ENCODE measurements around the gene HSD17B2. TPM values are rescaled to one million over a fixed set of nuclear protein-coding genes. Genes with fewer than 3 reads are reported as not detected.

Gene HSD17B2
- polyA plus RNA-seq, 3 donors: not detected

DNA sequence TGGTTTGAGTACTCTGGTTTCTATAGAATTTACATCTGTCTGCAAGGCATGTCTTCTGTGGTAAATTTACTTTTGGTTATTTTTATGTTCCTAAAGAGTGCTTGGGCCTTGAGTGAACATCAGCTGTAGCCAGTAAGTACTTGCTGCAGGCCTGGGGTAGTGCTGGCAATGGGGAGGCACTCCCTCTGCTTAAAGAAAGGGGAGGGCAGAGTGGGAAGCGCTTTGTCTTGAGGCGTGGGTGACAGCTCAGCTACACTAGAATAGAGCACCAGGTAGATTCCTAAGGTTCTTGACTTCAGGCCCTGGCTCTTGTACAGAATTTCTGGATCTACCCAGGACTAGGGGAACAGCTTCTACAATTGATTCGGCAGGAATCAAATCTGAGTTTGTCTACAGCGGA lies 84.4 kb downstream of the HSD17B2 start:
- Mint-ChIP-seq H3K4me3 (no peak overlapping the region), H3K9me3 (peaks cover 0 to 4% (median 0%) of the 10 kb centered on the region in 7 donors), H3K4me1 (no peaks in the 10 kb centered on the region), H3K27me3 (ENCODE audit: low read depth in 3 of 3) (peaks cover 0 to 6% (median 3%) of the 10 kb centered on the region in 3 donors), H3K36me3 (no peaks in the 10 kb centered on the region), H3K27ac (no peak overlapping the region)
- Histone ChIP-seq H2AFZ (ENCODE audit: insufficient read depth, low read depth, low read length, poor library complexity, severe bottlenecking) (no peak overlapping the region), H3K36me3 (replicated peaks in 1 of 2; ENCODE audit: control insufficient read depth in 1 of 2, insufficient read depth in 2 of 2, low read length in 2 of 2) (no peaks in the 10 kb centered on the region), H3K9me3 (replicated peaks in 1 of 2; ENCODE audit: control insufficient read depth in 1 of 2, insufficient read depth in 1 of 2, low read length in 2 of 2) (no peaks in the 10 kb centered on the region), H3K4me1 (ENCODE audit: control insufficient read depth in 1 of 2, insufficient read depth in 2 of 2, low read length in 2 of 2) (no peaks in the 10 kb centered on the region), H3K4me2 (replicated peaks; ENCODE audit: extremely low read depth, low read length, poor library complexity, severe bottlenecking) (no peak overlapping the region), H3K79me2 (ENCODE audit: insufficient read depth, low read length) (no peaks in the 10 kb centered on the region), H3K9ac (ENCODE audit: insufficient read depth, low read length, poor library complexity, severe bottlenecking) (no peak overlapping the region), H3K27ac (ENCODE audit: low read depth in 1 of 2, low read length in 2 of 2) (no peak overlapping the region), H4K20me1 (ENCODE audit: insufficient read depth, low read length) (no peaks in the 10 kb centered on the region), H3K27me3 (ENCODE audit: control insufficient read depth in 2 of 2, insufficient read depth in 2 of 2, low read length in 2 of 2) (no peaks in the 10 kb centered on the region), H3K4me3 (replicated peaks in 1 of 3; ENCODE audit: low read depth in 2 of 3, low read length in 3 of 3) (no peak overlapping the region)
- no peak for DNase-seq
- 85% methylated on average over 4 of the region's 4 CpGs for WGBS (ENCODE audit: insufficient coverage)
- intact Hi-C loops (cut with micrococcal nuclease): no loop called here
- TF ChIP-seq, protein P1, sequence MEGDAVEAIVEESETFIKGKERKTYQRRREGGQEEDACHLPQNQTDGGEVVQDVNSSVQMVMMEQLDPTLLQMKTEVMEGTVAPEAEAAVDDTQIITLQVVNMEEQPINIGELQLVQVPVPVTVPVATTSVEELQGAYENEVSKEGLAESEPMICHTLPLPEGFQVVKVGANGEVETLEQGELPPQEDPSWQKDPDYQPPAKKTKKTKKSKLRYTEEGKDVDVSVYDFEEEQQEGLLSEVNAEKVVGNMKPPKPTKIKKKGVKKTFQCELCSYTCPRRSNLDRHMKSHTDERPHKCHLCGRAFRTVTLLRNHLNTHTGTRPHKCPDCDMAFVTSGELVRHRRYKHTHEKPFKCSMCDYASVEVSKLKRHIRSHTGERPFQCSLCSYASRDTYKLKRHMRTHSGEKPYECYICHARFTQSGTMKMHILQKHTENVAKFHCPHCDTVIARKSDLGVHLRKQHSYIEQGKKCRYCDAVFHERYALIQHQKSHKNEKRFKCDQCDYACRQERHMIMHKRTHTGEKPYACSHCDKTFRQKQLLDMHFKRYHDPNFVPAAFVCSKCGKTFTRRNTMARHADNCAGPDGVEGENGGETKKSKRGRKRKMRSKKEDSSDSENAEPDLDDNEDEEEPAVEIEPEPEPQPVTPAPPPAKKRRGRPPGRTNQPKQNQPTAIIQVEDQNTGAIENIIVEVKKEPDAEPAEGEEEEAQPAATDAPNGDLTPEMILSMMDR (IDR thresholded peaks at IDR 0.05): no peak

DNA sequence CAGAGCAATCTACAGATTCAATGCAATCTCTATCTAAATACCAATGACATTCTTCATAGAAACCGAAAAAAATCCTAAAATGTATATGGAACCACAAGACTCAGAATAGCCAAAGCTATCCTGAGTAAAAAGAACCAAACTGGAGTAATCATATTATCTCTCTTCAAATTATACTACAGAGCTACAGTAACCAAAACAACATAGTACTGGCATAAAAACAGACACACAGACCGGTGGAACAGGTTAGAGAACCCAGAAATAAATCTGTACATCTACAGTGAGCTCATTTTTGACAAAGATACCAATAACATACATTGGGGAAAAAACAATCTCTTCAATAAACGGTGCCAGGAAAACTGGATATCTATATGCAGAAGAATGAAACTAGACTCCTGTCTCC lies 89.6 kb downstream of the HSD17B2 start:
- Histone ChIP-seq H2AFZ (ENCODE audit: insufficient read depth, low read depth, low read length, poor library complexity, severe bottlenecking) (no peak overlapping the region), H3K27me3 (ENCODE audit: control insufficient read depth in 2 of 2, insufficient read depth in 2 of 2, low read length in 2 of 2) (no peaks in the 10 kb centered on the region), H3K4me3 (replicated peaks in 1 of 3; ENCODE audit: low read depth in 2 of 3, low read length in 3 of 3) (no peak overlapping the region), H3K9ac (ENCODE audit: insufficient read depth, low read length, poor library complexity, severe bottlenecking) (no peak overlapping the region), H3K4me1 (ENCODE audit: control insufficient read depth in 1 of 2, insufficient read depth in 2 of 2, low read length in 2 of 2) (no peaks in the 10 kb centered on the region), H3K9me3 (replicated peaks in 1 of 2; ENCODE audit: control insufficient read depth in 1 of 2, insufficient read depth in 1 of 2, low read length in 2 of 2) (no peaks in the 10 kb centered on the region), H4K20me1 (ENCODE audit: insufficient read depth, low read length) (no peaks in the 10 kb centered on the region), H3K36me3 (replicated peaks in 1 of 2; ENCODE audit: control insufficient read depth in 1 of 2, insufficient read depth in 2 of 2, low read length in 2 of 2) (no peaks in the 10 kb centered on the region), H3K27ac (ENCODE audit: low read depth in 1 of 2, low read length in 2 of 2) (no peak overlapping the region), H3K79me2 (ENCODE audit: insufficient read depth, low read length) (no peaks in the 10 kb centered on the region), H3K4me2 (replicated peaks; ENCODE audit: extremely low read depth, low read length, poor library complexity, severe bottlenecking) (no peak overlapping the region)
- no peak for DNase-seq
- no peaks in the 10 kb centered on the region for H3K4me1 Mint-ChIP-seq
- 100% methylated on average over 1 of the region's 3 CpGs for WGBS (ENCODE audit: insufficient coverage)
- intact Hi-C loops (cut with micrococcal nuclease): no loop called here
- H3K27ac Mint-ChIP-seq: no peak overlapping the region
- no peaks in the 10 kb centered on the region for H3K36me3 Mint-ChIP-seq
- H3K4me3 Mint-ChIP-seq: no peak overlapping the region
- peaks cover 0 to 5% (median 2%) of the 10 kb centered on the region in 7 donors for H3K9me3 Mint-ChIP-seq
- peaks cover 4 to 11% (median 6%) of the 10 kb centered on the region in 3 donors for H3K27me3 Mint-ChIP-seq (ENCODE audit: low read depth in 3 of 3)
- TF ChIP-seq, protein P1 (IDR thresholded peaks at IDR 0.05): no peak
